Prostate gland (tissue), 2 donors: Measurements from ENCODE around the gene LYG2. TPM values are rescaled to one million over a fixed set of nuclear protein-coding genes. Genes with fewer than 3 reads are reported as not detected.
"Not testable (repeated sequence)": the region's sequence is repeated elsewhere in the genome, so short reads cannot be mapped to it uniquely, and the experiment has no call there.

Source experiments
- DNase-seq: peaks from one replicate; pipeline ENCODE4 v3.0.0-alpha.2; 2019; ENCODE audit warnings: low spot score
- H3K27ac ChIP-seq, 2 donors: fragments of 200-600 bp; sonication (generic); 2 replicates each; pipeline ENCODE4 v1.5.1; 2017 to 2019
- H3K27me3 ChIP-seq: fragments of 200-600 bp; sonication (generic); replicated peaks from 2 replicates; pipeline ENCODE4 v1.5.1; 2019; ENCODE audit not compliant: insufficient read depth
- H3K36me3 ChIP-seq, 2 donors: fragments of 200-600 bp; sonication (generic); 1 replicate in 1 of 2; 2 replicates in 1 of 2; pipeline versions ENCODE4 v1.5.1 to v1.8.1; 2017 to 2019
- H3K4me1 ChIP-seq: fragments of 200-600 bp; sonication (generic); replicated peaks from 2 replicates; pipeline ENCODE4 v1.5.1; 2019
- H3K4me3 ChIP-seq, 2 donors: fragments of 200-600 bp; sonication (generic); 2 replicates each; pipeline ENCODE4 v1.5.1; 2017 to 2019
- H3K9me3 ChIP-seq: fragments of 200-600 bp; sonication (generic); 2 replicates; pipeline ENCODE4 v1.5.1; 2017
- POLR2A ChIP-seq: fragments of 450-650 bp; IDR thresholded peaks from one replicate; pipeline ENCODE4 v1.6.1; 2016; ENCODE audit warnings: antibody characterized with exemption, mild to moderate bottlenecking
- POLR2AphosphoS5 ChIP-seq: sonication (generic); formaldehyde crosslinking; IDR thresholded peaks from one replicate; pipeline ENCODE4 v1.6.1; 2017; ENCODE audit warnings: antibody characterized with exemption
- WGBS: methylation state at CpG from one replicate; pipeline ENCODE4 v1.1.5; 2018; 5-methylcytosine and 5-hydroxymethylcytosine counted together
- intact Hi-C: fragments of 100-400 bp; cut with DNase I; formaldehyde crosslinking; loops from one replicate; pipeline ENCODE4 v1.14.2; 2022
- total RNA-seq, 2 donors: library from RNA; depleted of rRNA; stranded (reverse); fragments of >200 nt; gene quantifications; one replicate each; pipeline ENCODE4 v1.1.0, GENCODE V29; 2016
- TF ChIP-seq, protein P1 (sequence below), 4 experiments: fragments of 200-600 bp in 2 of 4; fragments of 450-650 bp in 2 of 4; sonication (generic) in 2 of 4; IDR thresholded peaks; 1 replicate in 3 of 4; 2 replicates in 1 of 4; pipeline ENCODE4 v1.5.1; 2016 to 2019; ENCODE audit warnings: antibody characterized with exemption in 4 of 4, mild to moderate bottlenecking in 2 of 4, moderate library complexity in 2 of 4

The LYG2 gene
- total RNA-seq, 2 donors from 2014 or later: not detected

- Histone ChIP-seq H3K27me3 (no peaks in the 10 kb centered on the region), H3K4me1 (no peaks in the 10 kb centered on the region), H3K36me3 (no peaks in the 10 kb centered on the region), H3K9me3 (no peaks in the 10 kb centered on the region), H3K27ac (no peak overlapping the region), H3K4me3 (no peak overlapping the region)
- WGBS: 63% methylated on average over 5 of the region's 5 CpGs
- intact Hi-C loops: no loop called here
- TF ChIP-seq, protein P1, sequence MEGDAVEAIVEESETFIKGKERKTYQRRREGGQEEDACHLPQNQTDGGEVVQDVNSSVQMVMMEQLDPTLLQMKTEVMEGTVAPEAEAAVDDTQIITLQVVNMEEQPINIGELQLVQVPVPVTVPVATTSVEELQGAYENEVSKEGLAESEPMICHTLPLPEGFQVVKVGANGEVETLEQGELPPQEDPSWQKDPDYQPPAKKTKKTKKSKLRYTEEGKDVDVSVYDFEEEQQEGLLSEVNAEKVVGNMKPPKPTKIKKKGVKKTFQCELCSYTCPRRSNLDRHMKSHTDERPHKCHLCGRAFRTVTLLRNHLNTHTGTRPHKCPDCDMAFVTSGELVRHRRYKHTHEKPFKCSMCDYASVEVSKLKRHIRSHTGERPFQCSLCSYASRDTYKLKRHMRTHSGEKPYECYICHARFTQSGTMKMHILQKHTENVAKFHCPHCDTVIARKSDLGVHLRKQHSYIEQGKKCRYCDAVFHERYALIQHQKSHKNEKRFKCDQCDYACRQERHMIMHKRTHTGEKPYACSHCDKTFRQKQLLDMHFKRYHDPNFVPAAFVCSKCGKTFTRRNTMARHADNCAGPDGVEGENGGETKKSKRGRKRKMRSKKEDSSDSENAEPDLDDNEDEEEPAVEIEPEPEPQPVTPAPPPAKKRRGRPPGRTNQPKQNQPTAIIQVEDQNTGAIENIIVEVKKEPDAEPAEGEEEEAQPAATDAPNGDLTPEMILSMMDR (IDR thresholded peaks at IDR 0.05): no peak
- TF ChIP-seq POLR2A (no peak), POLR2AphosphoS5 (no peak)
- DNase-seq: no peak
Observed at GRCh38 chr2:99205491-99205890, 50.0 kb downstream of the LYG2 start.

- WGBS: 90% methylated on average over 4 of the region's 4 CpGs
- no peak for TF ChIP-seq POLR2AphosphoS5
- no peak for TF ChIP-seq POLR2A
- TF ChIP-seq, protein P1 (IDR thresholded peaks at IDR 0.05): peak in 1 of 4 experiments; percentile 16
- Histone ChIP-seq H3K9me3 (no peaks in the 10 kb centered on the region), H3K36me3 (no peaks in the 10 kb centered on the region), H3K27ac (no peak overlapping the region), H3K4me3 (no peak overlapping the region), H3K4me1 (no peaks in the 10 kb centered on the region), H3K27me3 (no peaks in the 10 kb centered on the region)
- no peak for DNase-seq
- intact Hi-C loops: no loop called here
Observed at GRCh38 chr2:99201959-99202678, 53.3 kb downstream of the LYG2 start.

DNA sequence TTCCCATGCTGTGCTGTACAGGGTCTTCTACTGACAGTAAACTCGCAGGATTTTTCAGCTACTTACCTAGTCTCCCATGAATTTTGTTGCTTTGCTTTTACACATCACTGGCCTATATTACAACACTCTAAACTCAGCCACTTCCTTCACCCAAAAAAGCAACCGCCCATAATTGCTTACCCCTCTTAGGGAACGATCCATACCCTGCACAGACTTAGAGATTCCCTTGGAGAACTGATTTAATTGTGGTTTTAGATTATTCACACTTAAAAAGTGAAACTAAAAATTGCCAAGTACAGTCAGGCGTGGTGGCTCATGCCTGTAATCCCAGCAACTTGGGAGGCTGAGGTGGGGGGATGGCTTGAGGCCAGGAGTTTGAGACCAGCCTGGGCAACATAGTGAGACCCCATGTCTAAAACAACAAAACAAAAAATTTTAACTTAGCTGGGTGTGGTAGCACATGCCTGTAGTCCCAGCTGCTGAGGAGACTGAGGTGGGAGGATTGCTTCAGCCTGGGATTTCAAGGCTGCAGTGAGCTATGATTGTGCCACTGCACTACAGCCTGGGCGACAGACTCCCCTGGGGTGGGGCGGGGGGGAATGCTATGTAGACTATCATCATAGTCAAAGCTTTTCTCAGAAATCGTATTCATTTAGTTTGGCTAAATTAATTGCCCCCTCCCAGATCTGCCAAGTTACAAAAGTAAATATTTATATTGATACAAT lies 55.2 kb downstream of the LYG2 start:
- Histone ChIP-seq H3K27me3 (no peaks in the 10 kb centered on the region), H3K36me3 (peaks cover 0 to 3% of the 10 kb centered on the region in 2 donors), H3K4me3 (no peak overlapping the region), H3K4me1 (no peaks in the 10 kb centered on the region), H3K27ac (no peak overlapping the region), H3K9me3 (no peaks in the 10 kb centered on the region)
- 84% methylated on average over 7 of the region's 7 CpGs for WGBS
- intact Hi-C loops: no loop called here
- no peak for DNase-seq
- TF ChIP-seq, protein P1 (IDR thresholded peaks at IDR 0.05): no peak
- TF ChIP-seq POLR2AphosphoS5: no peak
- TF ChIP-seq POLR2A: no peak

DNA sequence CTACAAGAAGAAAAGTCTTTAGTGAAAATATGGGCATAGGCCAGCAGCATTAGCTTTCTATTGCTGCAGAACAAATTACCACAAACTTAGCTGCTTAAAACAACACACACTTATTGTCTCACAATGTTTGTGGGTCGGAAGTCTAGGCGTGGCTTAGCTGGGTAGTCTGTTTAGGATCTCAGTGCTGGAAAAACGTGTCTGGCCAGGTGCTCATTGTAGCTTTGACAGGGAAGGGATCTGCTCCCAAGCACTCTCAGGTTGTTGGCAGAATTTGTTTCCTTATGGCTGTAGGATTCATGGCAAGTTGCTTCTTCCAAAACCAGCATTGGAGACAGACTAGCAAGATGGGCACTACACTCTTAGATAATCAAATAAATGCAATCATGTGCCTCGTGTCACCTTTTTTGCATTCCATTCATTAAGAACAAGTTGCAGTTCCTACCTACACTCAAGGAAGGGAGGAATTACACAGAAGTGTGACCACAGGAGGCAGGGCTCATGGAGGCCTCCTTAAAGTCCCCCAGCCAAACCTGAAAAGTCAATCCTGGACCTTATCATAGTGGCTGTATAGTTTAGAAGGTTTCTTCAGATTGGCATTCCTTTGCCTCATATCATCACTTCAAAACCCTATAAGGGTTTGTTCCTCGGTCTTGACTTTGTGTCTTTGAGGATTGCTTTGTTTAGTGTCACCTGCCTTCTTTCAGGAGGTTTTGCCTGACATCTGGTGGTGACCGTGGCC lies 57.2 kb downstream of the LYG2 start:
- TF ChIP-seq, protein P1 (IDR thresholded peaks at IDR 0.05): no peak
- TF ChIP-seq POLR2AphosphoS5: peak; percentile 35
- H3K4me3 ChIP-seq: no peak overlapping the region
- peaks cover 0 to 3% of the 10 kb centered on the region in 2 donors for H3K36me3 ChIP-seq
- intact Hi-C loops: no loop called here
- H3K27ac ChIP-seq: peak overlapping the region in 1 of 2 donors; percentile 19
- no peaks in the 10 kb centered on the region for H3K27me3 ChIP-seq
- H3K9me3 ChIP-seq: no peaks in the 10 kb centered on the region
- H3K4me1 ChIP-seq: no peaks in the 10 kb centered on the region
- DNase-seq: peak; percentile 43
- WGBS: 64% methylated on average over 6 of the region's 6 CpGs

DNA sequence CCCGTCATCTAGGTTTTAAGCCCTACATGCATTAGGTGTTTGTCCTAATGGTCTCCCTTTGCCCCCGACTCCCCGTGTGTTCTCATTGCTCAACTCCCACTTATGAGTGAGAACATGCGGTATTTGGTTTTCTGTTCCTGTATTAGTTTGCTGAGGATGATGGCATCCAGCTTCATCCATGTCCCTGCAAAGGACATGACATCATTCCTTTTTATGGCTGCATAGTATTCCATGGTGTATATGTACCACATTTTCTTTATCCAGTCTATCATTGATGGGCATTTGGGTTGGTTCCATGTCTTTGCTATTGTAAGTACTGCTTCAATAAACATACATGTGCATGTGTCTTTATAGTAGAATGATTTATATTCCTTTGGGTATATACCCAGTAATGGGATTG lies 63.1 kb downstream of the LYG2 start:
- intact Hi-C loops, H3K4me1 ChIP-seq, DNase-seq, H3K36me3 ChIP-seq, H3K9me3 ChIP-seq, H3K4me3 ChIP-seq, H3K27ac ChIP-seq, H3K27me3 ChIP-seq: not testable (repeated sequence)
- WGBS: 95% methylated on average over 4 of the region's 4 CpGs
